ENCODE data around the gene TBX3.

DNA sequence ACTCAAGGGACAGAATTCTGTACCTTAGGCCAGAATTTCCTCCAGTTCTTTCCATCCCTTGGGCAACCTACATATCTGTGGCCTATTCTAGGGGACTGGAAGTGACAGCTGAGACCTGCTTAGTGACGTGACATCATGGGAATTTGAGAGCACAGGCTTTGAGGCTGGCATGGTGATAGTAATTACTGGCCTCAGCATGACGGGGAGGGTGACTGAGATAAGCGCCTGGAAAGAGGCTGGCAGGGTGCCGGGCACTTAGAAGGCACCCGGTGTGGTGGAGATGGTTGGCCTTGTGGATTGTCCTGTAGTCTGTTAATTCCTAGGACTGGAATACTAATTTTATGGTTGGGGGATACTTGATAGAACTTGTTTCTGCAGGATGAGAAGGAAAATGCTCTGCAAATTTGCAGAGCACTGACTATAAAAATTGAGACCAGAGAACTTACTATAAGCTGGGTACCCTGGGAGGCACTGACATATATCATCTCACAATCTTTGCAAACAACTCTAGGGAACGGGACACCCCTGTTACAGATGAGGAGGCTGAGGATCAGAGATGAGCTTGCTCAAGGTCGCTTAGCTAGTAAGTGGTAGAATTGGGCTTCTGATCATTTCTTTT is 42.2 kb upstream of the TBX3 start:
- no peak for TF ChIP-seq CTCF (IDR thresholded peaks at IDR 0.05; ENCODE audit: borderline replicate concordance, extremely low read depth, low read length, poor library complexity, severe bottlenecking)
- no peak for TF ChIP-seq EZH2 (IDR thresholded peaks at IDR 0.05; ENCODE audit: borderline replicate concordance, low read depth, low read length, severe bottlenecking)
